ENCODE measurements around the gene ALAD.

The ALAD gene

DNA sequence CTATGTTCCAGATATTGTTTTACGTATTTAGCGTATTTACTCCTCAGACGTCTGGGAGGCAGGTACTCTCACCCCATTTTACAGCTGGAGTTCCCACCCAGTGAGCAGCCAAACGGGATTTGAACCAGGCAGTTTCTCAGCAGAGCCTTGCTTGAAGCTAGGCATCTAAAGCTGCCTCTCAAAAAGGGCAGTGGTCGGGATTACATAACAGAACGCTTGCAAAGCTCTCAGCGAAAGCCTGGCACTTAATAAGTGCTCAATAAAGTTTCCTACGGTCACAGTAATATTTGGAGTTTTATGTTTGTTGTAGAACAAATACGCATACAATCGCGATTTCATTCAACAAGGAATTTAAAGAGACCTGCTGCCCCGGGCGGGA lies 52.0 kb downstream of the ALAD start:
- DNase-seq (ENCODE audit: low read depth, low spot score), result no peak

DNA sequence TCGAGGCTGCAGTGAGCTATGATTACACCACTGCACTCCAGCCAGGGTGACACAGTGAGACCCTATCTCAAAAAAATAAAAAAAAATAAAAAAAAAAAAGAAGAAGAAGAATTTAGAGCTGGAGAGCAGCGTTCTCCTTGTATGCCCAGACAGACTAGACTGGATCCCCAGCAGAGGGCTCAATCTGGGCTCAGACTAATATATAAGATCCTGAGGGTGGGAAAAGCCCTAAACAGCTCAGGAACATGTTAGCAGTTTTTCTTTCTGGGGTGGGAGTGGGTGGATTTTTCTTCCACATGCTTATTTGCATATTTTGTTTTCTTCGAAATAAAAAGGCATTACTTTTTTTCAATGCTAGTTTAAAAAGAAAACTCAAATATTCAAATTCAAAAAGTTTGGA lies 52.6 kb downstream of the ALAD start:
- DNase-seq (ENCODE audit: low read depth, low spot score), result no peak

DNA sequence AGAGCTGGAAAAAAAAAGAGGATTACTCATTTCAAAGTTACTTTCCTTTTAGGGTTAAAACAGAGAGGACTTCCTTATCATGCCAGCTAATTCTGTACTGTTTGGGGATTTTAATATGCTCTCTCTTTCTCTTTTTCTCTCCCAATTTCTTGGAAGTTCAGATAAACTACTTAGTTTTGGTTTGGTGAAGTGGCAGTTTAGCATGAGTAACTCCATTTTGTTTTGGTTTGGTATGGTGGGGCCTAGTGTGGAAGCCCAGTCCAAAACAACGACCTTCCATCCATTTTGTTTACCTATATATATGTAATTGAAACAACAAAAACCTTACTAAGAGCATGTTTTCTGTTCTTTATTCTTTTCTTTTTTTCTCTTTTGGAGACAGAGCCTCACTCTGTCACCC lies 55.4 kb downstream of the ALAD start:
- DNase-seq (ENCODE audit: low read depth, low spot score), result no peak

DNA sequence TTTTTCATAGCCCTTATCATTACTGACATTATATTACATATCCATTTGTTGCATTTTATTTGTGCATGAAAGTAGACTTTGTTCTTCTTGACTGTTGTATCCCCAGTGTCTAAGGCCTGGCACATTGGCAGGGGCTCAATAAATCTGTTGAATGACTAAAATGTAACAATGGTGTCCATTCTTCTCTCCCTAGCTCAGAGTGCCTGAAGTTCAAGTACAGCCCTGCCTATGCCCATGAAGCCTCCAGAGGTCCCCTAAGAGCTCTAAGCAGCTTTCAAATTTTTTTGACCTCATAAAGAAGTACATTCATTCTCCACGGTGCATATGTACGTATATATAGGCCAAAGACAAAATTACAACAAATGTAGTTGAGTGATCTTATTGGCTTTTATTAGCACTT lies 55.9 kb downstream of the ALAD start:
- DNase-seq (ENCODE audit: low read depth, low spot score), result no peak

DNA sequence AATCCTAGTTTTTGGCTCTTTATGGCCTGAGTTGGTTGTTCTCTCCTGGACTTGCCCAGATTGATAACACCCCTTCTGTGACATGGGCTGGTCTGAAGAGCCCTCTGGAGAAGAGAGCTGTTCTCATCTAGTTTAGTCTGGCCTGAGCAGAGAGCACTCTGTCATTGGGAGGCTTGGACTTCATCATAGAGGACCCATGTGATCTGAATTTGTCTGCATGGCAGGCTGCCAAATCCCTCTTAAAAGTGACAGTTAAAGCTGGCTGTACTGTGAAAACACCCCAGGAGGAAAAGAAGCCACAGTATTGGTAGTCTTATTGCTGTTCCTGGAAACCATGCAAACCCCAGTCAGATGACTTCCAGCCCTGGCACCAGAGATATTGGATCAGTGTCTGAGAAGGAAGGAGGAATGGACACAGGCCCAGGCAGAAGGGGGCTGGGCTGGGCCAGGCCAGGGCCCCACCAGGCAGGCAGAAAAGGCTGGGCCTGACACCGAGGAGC lies 57.3 kb downstream of the ALAD start:
- DNase-seq (ENCODE audit: low read depth, low spot score), result no peak

DNA sequence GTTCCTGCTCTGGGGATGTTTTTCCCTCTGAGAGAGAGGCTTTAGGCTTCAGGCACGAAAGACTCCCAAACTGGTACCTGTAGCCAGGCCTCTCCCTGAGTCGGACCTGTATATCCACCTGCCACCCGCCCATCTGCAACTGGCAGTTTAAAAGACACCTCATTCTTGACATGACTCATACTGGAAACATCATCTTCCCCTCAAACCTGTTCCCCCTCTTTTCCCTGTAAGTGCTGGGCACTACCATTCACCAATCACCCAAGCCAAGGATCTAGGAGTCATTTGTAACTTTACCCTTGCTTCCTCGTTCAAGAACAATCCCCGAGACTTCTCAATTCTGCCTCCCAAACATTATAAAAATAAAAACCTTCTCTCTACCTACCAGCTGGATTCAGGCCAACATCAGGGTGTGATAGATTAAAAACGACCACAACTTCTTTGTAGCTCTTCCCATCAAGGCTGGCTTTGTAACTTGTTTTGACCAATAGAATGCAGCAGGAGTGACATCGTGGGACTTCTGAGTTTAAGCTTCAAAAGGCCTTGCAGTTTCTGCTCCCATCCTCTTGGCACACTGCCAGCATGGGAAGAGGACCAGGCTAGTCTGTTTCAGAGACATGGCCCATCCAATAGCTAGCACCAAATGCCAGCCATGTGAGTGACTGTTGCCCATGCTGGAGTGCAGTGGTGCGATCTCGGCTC lies 59.2 kb downstream of the ALAD start:
- no peak for DNase-seq (ENCODE audit: low read depth, low spot score)

DNA sequence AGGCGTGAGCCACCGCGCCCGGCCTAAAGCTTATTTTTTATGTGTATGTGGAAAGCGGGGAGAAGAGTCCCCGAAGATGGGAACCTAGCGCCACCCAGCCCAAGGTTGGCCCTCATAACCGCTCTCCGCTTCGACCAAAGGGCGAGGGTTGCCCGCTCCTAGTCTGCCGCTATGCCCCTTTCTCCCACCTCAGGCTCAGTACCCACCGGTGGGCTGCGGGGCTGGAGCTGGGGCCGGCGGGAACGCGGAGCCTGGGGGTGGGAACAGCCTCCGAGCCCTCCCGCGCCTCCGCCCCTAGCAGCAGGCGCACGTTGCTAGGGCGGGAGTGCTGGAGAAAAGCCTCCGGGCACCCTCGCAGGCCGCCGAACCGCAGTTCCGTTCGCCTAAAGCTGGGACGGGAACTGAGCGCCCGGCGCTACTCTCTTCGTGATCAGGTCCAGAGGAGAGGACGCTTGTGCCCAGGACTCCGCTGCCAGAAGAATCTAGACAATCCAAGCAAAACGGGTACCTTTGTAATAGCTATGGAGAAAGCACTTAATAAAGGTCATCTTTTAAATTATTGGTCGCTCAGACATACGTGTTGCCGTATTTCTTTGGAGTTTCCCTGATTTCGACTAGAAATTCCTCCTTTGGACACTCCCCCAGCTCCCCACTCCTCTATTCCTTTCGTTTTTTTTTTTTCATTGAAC lies 60.9 kb downstream of the ALAD start, which contains the start of gene WDR31:
Gene WDR31, minus strand, starts transcription at position 265 of the 689 bp plus-strand sequence. CDS start 8,253 bp downstream, outside the sequence.
- DNase-seq (ENCODE audit: low read depth, low spot score), result peak; percentile 83

DNA sequence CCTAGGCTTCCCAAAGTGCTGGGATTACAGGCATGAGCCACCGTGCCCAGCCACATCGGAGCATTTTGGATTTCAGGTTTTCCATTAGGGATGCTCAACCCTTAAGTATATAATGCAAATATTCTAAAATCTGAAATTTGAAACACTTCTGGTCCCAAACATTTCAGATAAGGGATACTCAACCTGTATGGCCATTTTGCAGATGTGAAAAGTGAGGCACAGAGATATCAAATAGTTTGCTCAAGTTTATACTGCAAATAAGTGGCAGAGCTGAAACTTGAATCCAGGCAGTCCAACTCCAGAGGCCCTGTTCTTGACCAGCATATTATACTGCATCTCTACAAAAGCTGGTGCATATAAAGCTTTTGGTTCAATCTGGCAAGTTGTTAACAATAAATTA lies 63.4 kb downstream of the ALAD start:
- DNase-seq (ENCODE audit: low read depth, low spot score), result no peak
